Activated naive CD4-positive, alpha-beta T cell treated with anti-CD3 and anti-CD28 coated beads, Interleukin-2, amount 50 U/mL, for 16 hours (primary cell): ENCODE data around the gene SAMMSON.

ENCODE experiments used
- DNase-seq: peaks from one replicate; pipeline ENCODE4 v3.0.0-alpha.2; 2020

The SAMMSON gene

GRCh38 chr3:70095260-70095659 lies 95.7 kb downstream of the SAMMSON start:
- DNase-seq = no peak

GRCh38 chr3:70096376-70097066 lies 97.0 kb downstream of the SAMMSON start:
- no peak for DNase-seq

- no peak for DNase-seq
Measured at GRCh38 chr3:70097084-70097483, 97.6 kb downstream of the SAMMSON start.

- DNase-seq = no peak
Measured at GRCh38 chr3:70108072-70108471, 108.5 kb downstream of the SAMMSON start.

GRCh38 chr3:70108546-70108945 lies 109.0 kb downstream of the SAMMSON start:
- DNase-seq = no peak

- DNase-seq = no peak
Measured at GRCh38 chr3:70110066-70110465, 110.5 kb downstream of the SAMMSON start.

GRCh38 chr3:70111411-70111810 lies 111.9 kb downstream of the SAMMSON start:
- DNase-seq = no peak

GRCh38 chr3:70112751-70113150 lies 113.2 kb downstream of the SAMMSON start:
- no peak for DNase-seq

- no peak for DNase-seq
Measured at GRCh38 chr3:70114431-70114830, 114.9 kb downstream of the SAMMSON start.

- DNase-seq = no peak
Measured at GRCh38 chr3:70119879-70120278, 120.3 kb downstream of the SAMMSON start.
